ENCODE measurements around the gene GAL3ST2.
"Not testable (repeated sequence)": the region's sequence is repeated elsewhere in the genome, so short reads cannot be mapped to it uniquely, and the experiment has no call there.

Gene GAL3ST2

GRCh38 chr2:241776336-241777169 is at the start of gene GAL3ST2:
GAL3ST2 (plus strand) TSS chr2:241776822; CDS start chr2:241776956, 134 bp downstream.
- DNase-seq (ENCODE audit: low read depth, low spot score) = no peak

- DNase-seq (ENCODE audit: low read depth, low spot score) = no peak
These were observed 48.6 kb upstream of the GAL3ST2 start for GRCh38 chr2:241728000-241728399.

GRCh38 chr2:241728627-241729026 is 48.0 kb upstream of the GAL3ST2 start:
- no peak for DNase-seq (ENCODE audit: low read depth, low spot score)

- DNase-seq (ENCODE audit: low read depth, low spot score) = no peak
These were observed 46.8 kb upstream of the GAL3ST2 start for GRCh38 chr2:241729868-241730267.

GRCh38 chr2:241730671-241731293 is 45.8 kb upstream of the GAL3ST2 start:
- DNase-seq (ENCODE audit: low read depth, low spot score) = no peak

- DNase-seq (ENCODE audit: low read depth, low spot score) = peak; percentile 70
These were observed 44.0 kb upstream of the GAL3ST2 start for GRCh38 chr2:241732513-241733186.

- no peak for DNase-seq (ENCODE audit: low read depth, low spot score)
These were observed 43.0 kb upstream of the GAL3ST2 start for GRCh38 chr2:241733391-241734207.

- DNase-seq (ENCODE audit: low read depth, low spot score) = no peak
These were observed 42.5 kb upstream of the GAL3ST2 start for GRCh38 chr2:241734208-241734466.

- peak; percentile 75 for DNase-seq (ENCODE audit: low read depth, low spot score)
These were observed 42.0 kb upstream of the GAL3ST2 start, which contains the start of gene D2HGDH for GRCh38 chr2:241734467-241735208. D2HGDH (plus strand) TSS chr2:241734630; CDS start chr2:241735225, 595 bp downstream.

- DNase-seq (ENCODE audit: low read depth, low spot score) = no peak
These were observed 40.5 kb upstream of the GAL3ST2 start for GRCh38 chr2:241736111-241736510.

- no peak for DNase-seq (ENCODE audit: low read depth, low spot score)
These were observed 38.5 kb upstream of the GAL3ST2 start for GRCh38 chr2:241738040-241738686.

- no peak for DNase-seq (ENCODE audit: low read depth, low spot score)
These were observed 37.4 kb upstream of the GAL3ST2 start for GRCh38 chr2:241739177-241739576.

GRCh38 chr2:241739651-241740050 is 37.0 kb upstream of the GAL3ST2 start:
- no peak for DNase-seq (ENCODE audit: low read depth, low spot score)

GRCh38 chr2:241741016-241741415 is 35.6 kb upstream of the GAL3ST2 start:
- no peak for DNase-seq (ENCODE audit: low read depth, low spot score)

- no peak for DNase-seq (ENCODE audit: low read depth, low spot score)
These were observed 34.2 kb upstream of the GAL3ST2 start for GRCh38 chr2:241742320-241742939.

GRCh38 chr2:241743008-241743407 is 33.6 kb upstream of the GAL3ST2 start:
- DNase-seq (ENCODE audit: low read depth, low spot score) = not testable (repeated sequence)

- DNase-seq (ENCODE audit: low read depth, low spot score) = no peak
These were observed 33.0 kb upstream of the GAL3ST2 start for GRCh38 chr2:241743620-241744019.

GRCh38 chr2:241744028-241744754 is 32.4 kb upstream of the GAL3ST2 start:
- no peak for DNase-seq (ENCODE audit: low read depth, low spot score)

GRCh38 chr2:241745276-241745675 is 31.3 kb upstream of the GAL3ST2 start:
- DNase-seq (ENCODE audit: low read depth, low spot score) = peak; percentile 26

Data from ELF-1 (cell line).